SH-SY5Y (cell line): ENCODE measurements around the gene CCDC171.

ENCODE experiments used
- GATA2 ChIP-seq: IDR thresholded peaks from 2 replicates; pipeline ENCODE4 v1.6.1; 2011; ENCODE audit warnings: mild to moderate bottlenecking, low read depth, low read length
- GATA3 ChIP-seq: IDR thresholded peaks from 2 replicates; pipeline ENCODE4 v1.6.1; 2011; ENCODE audit warnings: low read depth, mild to moderate bottlenecking, low read length, moderate library complexity

DNA sequence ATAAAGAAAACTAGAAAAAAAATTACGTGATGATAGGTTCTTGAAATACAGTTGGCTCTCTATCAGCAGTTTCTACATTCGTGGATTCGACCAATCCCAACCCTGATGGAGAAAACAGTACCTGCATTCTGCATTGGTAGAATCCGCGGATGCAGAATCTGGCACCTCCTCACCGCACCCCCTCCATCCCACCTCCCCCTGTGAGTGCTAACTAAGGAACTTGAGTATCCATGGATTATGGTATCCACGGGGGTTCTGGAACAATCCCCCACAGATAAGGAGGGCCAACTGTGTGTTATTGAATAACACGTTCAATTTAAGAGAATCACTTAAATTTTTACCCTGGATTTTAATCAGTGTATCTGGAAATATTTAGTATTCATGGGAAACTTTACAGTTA is 31.6 kb upstream of the CCDC171 start:
- TF ChIP-seq GATA2 (no peak), GATA3 (no peak)
